Astrocyte (in vitro differentiated cells and primary cell): ENCODE results near the gene MAGEB1.

ENCODE experiments used
- EZH2 ChIP-seq: IDR thresholded peaks from 2 replicates; pipeline ENCODE4 v1.6.1; 2012; ENCODE audit warnings: mild to moderate bottlenecking, low read length, inconsistent platforms; ENCODE audit not compliant: insufficient read depth
- TF ChIP-seq, protein P1 (sequence below): IDR thresholded peaks from 2 replicates; pipeline ENCODE4 v1.5.1; 2011; ENCODE audit warnings: low read depth, mild to moderate bottlenecking, inconsistent platforms, low read length, moderate library complexity; ENCODE audit not compliant: insufficient read depth

DNA sequence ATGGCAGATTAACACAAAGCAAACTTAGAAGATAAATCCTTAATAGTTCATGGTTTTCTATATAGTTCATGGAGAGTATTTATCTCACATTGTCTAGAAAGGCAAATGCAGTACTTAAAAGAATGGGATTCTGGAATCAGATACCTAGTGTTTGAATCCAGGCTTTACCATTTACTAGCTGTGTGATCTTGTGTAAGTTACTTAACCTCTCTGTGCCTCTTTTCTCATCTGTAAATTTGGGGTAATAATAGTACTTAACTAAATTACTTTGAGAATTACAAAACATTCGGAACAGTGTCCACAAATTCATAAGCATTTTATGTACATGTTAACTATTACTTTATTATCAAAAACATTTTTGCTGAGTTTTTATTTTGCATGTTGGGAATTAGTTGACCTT, 15.8 kb downstream of the MAGEB1 start:
- TF ChIP-seq, protein P1, sequence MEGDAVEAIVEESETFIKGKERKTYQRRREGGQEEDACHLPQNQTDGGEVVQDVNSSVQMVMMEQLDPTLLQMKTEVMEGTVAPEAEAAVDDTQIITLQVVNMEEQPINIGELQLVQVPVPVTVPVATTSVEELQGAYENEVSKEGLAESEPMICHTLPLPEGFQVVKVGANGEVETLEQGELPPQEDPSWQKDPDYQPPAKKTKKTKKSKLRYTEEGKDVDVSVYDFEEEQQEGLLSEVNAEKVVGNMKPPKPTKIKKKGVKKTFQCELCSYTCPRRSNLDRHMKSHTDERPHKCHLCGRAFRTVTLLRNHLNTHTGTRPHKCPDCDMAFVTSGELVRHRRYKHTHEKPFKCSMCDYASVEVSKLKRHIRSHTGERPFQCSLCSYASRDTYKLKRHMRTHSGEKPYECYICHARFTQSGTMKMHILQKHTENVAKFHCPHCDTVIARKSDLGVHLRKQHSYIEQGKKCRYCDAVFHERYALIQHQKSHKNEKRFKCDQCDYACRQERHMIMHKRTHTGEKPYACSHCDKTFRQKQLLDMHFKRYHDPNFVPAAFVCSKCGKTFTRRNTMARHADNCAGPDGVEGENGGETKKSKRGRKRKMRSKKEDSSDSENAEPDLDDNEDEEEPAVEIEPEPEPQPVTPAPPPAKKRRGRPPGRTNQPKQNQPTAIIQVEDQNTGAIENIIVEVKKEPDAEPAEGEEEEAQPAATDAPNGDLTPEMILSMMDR: no peak
- TF ChIP-seq EZH2: no peak
